GM12891 (cell line): ENCODE results near the gene DPYSL3.

Source experiments
- DNase-seq: peaks from one replicate; pipeline ENCODE4 v3.0.0; 2011; ENCODE audit warnings: low spot score; ENCODE audit not compliant: insufficient read length
- FAIRE-seq: peaks from 2 replicates; lab custom pipeline; 2011; peaks lifted over from hg19 to GRCh38; lab: Jason Lieb, UNC
- PAX5 ChIP-seq: IDR thresholded peaks from 2 replicates; pipeline ENCODE4 v1.6.1; 2011; ENCODE audit warnings: low read length, moderate library complexity, mild to moderate bottlenecking; ENCODE audit not compliant: insufficient read depth, severe bottlenecking
- POLR2A ChIP-seq: IDR thresholded peaks from 2 replicates; pipeline ENCODE4 v1.6.1; 2011; ENCODE audit warnings: low read depth, low read length, control low read depth
- POLR2AphosphoS5 ChIP-seq: IDR thresholded peaks from 2 replicates; pipeline ENCODE4 v1.6.1; 2011; ENCODE audit warnings: low read depth, low read length, control low read depth
- POU2F2 ChIP-seq: IDR thresholded peaks from 2 replicates; pipeline ENCODE4 v1.6.1; 2011; ENCODE audit warnings: low read depth, mild to moderate bottlenecking, control low read depth, low read length, moderate library complexity
- SPI1 ChIP-seq: IDR thresholded peaks from 2 replicates; pipeline ENCODE4 v1.6.1; 2011; ENCODE audit warnings: low read depth, low read length, control low read depth
- TAF1 ChIP-seq: IDR thresholded peaks from 2 replicates; pipeline ENCODE4 v1.6.1; 2011; ENCODE audit warnings: low read depth, low read length, control low read depth

The DPYSL3 gene

GRCh38 chr5:147460380-147460779 lies 49.5 kb downstream of the DPYSL3 start:
- TF ChIP-seq POLR2AphosphoS5 (no peak), POLR2A (no peak), PAX5 (no peak), POU2F2 (no peak), SPI1 (no peak), TAF1 (no peak)
- FAIRE-seq (no peak), DNase-seq (no peak)

GRCh38 chr5:147458581-147458980 lies 51.3 kb downstream of the DPYSL3 start:
- no peak for FAIRE-seq
- no peak for TF ChIP-seq SPI1
- TF ChIP-seq PAX5, result no peak
- no peak for TF ChIP-seq TAF1
- TF ChIP-seq POLR2AphosphoS5, result no peak
- TF ChIP-seq POU2F2, result no peak
- no peak for TF ChIP-seq POLR2A
- DNase-seq, result no peak

- no peak for DNase-seq
- FAIRE-seq, result no peak
- TF ChIP-seq PAX5 (no peak), SPI1 (no peak), POU2F2 (no peak), TAF1 (no peak), POLR2A (no peak), POLR2AphosphoS5 (no peak)
Measured at GRCh38 chr5:147455822-147456450, 53.9 kb downstream of the DPYSL3 start.

- no peak for FAIRE-seq
- no peak for TF ChIP-seq POLR2A
- TF ChIP-seq POU2F2, result no peak
- no peak for TF ChIP-seq SPI1
- TF ChIP-seq POLR2AphosphoS5, result no peak
- no peak for TF ChIP-seq PAX5
- TF ChIP-seq TAF1, result no peak
- DNase-seq, result no peak
Measured at GRCh38 chr5:147454996-147455677, 54.7 kb downstream of the DPYSL3 start.

GRCh38 chr5:147453875-147454814 lies 55.7 kb downstream of the DPYSL3 start:
- DNase-seq (peak; percentile 83), FAIRE-seq (no peak)
- TF ChIP-seq POLR2A, result no peak
- no peak for TF ChIP-seq POLR2AphosphoS5
- TF ChIP-seq TAF1, result no peak
- TF ChIP-seq SPI1, result no peak
- no peak for TF ChIP-seq PAX5
- TF ChIP-seq POU2F2, result no peak

- no peak for TF ChIP-seq SPI1
- TF ChIP-seq POU2F2, result no peak
- TF ChIP-seq POLR2AphosphoS5, result no peak
- no peak for TF ChIP-seq POLR2A
- no peak for TF ChIP-seq TAF1
- no peak for TF ChIP-seq PAX5
- DNase-seq (no peak), FAIRE-seq (no peak)
Measured at GRCh38 chr5:147452165-147452811, 57.6 kb downstream of the DPYSL3 start.

- no peak for DNase-seq
- no peak for FAIRE-seq
- TF ChIP-seq TAF1 (no peak), SPI1 (no peak), POLR2AphosphoS5 (no peak), POLR2A (no peak), PAX5 (no peak), POU2F2 (no peak)
Measured at GRCh38 chr5:147451193-147451592, 58.7 kb downstream of the DPYSL3 start.

- FAIRE-seq (no peak), DNase-seq (no peak)
- TF ChIP-seq TAF1 (no peak), SPI1 (no peak), POU2F2 (no peak), POLR2A (no peak), PAX5 (no peak)
Measured at GRCh38 chr5:147450606-147451005, 59.3 kb downstream of the DPYSL3 start.

- DNase-seq (no peak), FAIRE-seq (no peak)
- TF ChIP-seq POLR2A (no peak), TAF1 (no peak), POLR2AphosphoS5 (no peak), SPI1 (no peak), POU2F2 (no peak)
Measured at GRCh38 chr5:147448766-147449165, 61.1 kb downstream of the DPYSL3 start.
